Stomach (tissue), 9 donors: ENCODE results near the gene CFAP100. TPM values are rescaled to one million over a fixed set of nuclear protein-coding genes. Genes with fewer than 3 reads are reported as not detected.

Experiments
- DNase-seq, 2 donors: peaks; one replicate each; pipeline versions ENCODE4 v3.0.0 to v3.0.0-alpha.2; 2013 to 2019
- H3K27ac ChIP-seq, 5 donors: fragments of 200-600 bp in 4 of 5; sonication (generic) in 4 of 5; one replicate each; pipeline ENCODE4 v1.5.1; 2013 to 2019; ENCODE audit warnings: mild to moderate bottlenecking in 1 of 5, moderate library complexity in 1 of 5
- H3K27me3 ChIP-seq, 3 donors: fragments of 200-600 bp; sonication (generic); one replicate each; pipeline ENCODE4 v1.5.1; 2017 to 2019; ENCODE audit warnings: mixed run types in 1 of 3
- H3K36me3 ChIP-seq, 4 donors: fragments of 200-600 bp; sonication (generic); 1 replicate in 3 of 4; 2 replicates in 1 of 4; pipeline ENCODE4 v1.5.1; 2016 to 2019
- H3K4me1 ChIP-seq, 4 donors: fragments of 200-600 bp; sonication (generic); one replicate each; pipeline ENCODE4 v1.5.1; 2016 to 2019
- H3K4me3 ChIP-seq, 4 donors: fragments of 200-600 bp; sonication (generic) in 3 of 4; one replicate each; pipeline ENCODE4 v1.5.1; 2016 to 2019; ENCODE audit warnings: mild to moderate bottlenecking in 1 of 4
- H3K9me3 ChIP-seq, 4 donors: fragments of 200-600 bp; sonication (generic); one replicate each; pipeline ENCODE4 v1.5.1; 2016 to 2019
- CTCF ChIP-seq, 7 experiments: fragments of 450-650 bp in 4 of 7; fragments of 200-600 bp in 3 of 7; sonication (generic) in 3 of 7; IDR thresholded peaks; one replicate each; pipeline ENCODE4 v1.5.1; 2016 to 2019; ENCODE audit warnings: antibody characterized with exemption in 7 of 7, control low read depth in 2 of 7, mild to moderate bottlenecking in 1 of 7
- EP300 ChIP-seq: sonication (generic); formaldehyde crosslinking; IDR thresholded peaks from one replicate; pipeline ENCODE4 v1.6.1; 2017; ENCODE audit warnings: antibody characterized with exemption
- POLR2A ChIP-seq, 4 donors: fragments of 450-650 bp; IDR thresholded peaks; one replicate each; pipeline ENCODE4 v1.6.1; 2016; ENCODE audit warnings: antibody characterized with exemption in 4 of 4, control low read depth in 2 of 4, mild to moderate bottlenecking in 1 of 4, moderate library complexity in 1 of 4
- POLR2AphosphoS5 ChIP-seq, 3 donors: sonication (generic); formaldehyde crosslinking; IDR thresholded peaks; one replicate each; pipeline ENCODE4 v1.6.1; 2016; ENCODE audit warnings: antibody characterized with exemption in 3 of 3
- WGBS, 5 donors: extraction: QIAGEN DNeasy Blood & Tissue Kit in 3 of 5; methylation state at CpG; one replicate each; pipeline versions ENCODE4 v1.1.5 to v1.1.7; 2013 to 2018; 5-methylcytosine and 5-hydroxymethylcytosine counted together
- intact Hi-C: fragments of 100-400 bp; cut with DNase I; formaldehyde crosslinking; loops from one replicate; pipeline ENCODE4 v1.15.1; 2023; ENCODE audit warnings: low total_unique reads
- polyA plus RNA-seq, 3 donors: library from polyadenylated mRNA; stranded (reverse); fragments of 200-250 nt; gene quantifications; one replicate each; pipeline ENCODE4 v1.2.3, GENCODE V29; 2013
- total RNA-seq, 5 donors: library from RNA; depleted of rRNA; stranded (reverse); fragments of >200 nt; gene quantifications; one replicate each; pipeline versions ENCODE4 v1.1.0 to v1.2.3, GENCODE V29; 2014 to 2016
- donor health status: healthy with polysubstance abuse.
- donor health status: Bipolar disorder and iron deficiency.
- donor health status: healthy.

CFAP100 gene
- total and polyA plus RNA-seq, 8 donors: not detected

DNA sequence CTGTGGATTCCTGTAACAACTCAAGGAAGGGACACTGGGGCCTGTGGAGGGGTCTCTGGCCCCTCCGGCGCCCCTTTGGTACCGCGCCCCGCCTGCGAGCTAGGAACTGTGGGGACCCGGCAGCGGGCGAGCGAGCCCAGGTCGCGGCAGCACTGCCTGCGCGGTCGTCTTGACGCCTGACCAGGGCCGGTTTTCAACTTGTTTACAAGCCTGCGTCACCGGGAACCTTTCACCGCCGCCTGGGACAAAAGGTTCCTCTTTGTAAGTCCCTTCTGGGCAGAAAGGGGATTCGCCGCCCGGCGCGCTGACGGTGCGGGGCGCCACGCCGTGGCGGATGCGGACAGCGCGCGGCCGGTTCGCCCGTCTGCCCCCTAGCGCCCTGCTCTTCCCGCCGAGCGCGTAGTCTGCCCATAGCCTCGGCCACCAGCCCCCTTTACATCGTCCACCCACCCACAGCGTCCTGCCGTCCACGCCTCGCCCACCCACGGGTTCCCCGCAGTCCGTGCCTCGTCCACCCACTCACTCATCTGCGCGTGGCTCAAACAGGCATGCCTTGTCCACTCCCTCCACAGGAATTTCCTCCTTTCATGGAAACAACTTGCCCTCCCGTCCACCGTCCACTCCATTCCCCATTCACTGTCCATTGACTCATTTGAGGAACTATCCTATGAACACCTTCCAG lies 5.5 kb upstream of the CFAP100 start:
- Histone ChIP-seq H3K36me3 (no peaks in the 10 kb centered on the region), H3K9me3 (no peaks in the 10 kb centered on the region), H3K4me3 (peak overlapping the region; percentile 27 to 42 (median 36)), H3K27me3 (peaks cover 0 to 28% (median 5%) of the 10 kb centered on the region in 3 donors), H3K27ac (peak overlapping the region; percentile 34 to 90 (median 84)), H3K4me1 (peaks cover 10 to 17% (median 15%) of the 10 kb centered on the region in 4 donors)
- TF ChIP-seq POLR2A (IDR thresholded peaks at IDR 0.05) (no peak), CTCF (IDR thresholded peaks at IDR 0.05) (peak in 6 of 7 experiments; percentile 72 to 98 (median 93)), EP300 (peak; percentile 98), POLR2AphosphoS5 (IDR thresholded peaks at IDR 0.05) (peak; percentile 81 to 92 (median 91))
- 2 to 4% (median 2%) methylated on average over 25 to 58 of the region's 58 CpGs for WGBS, 5 donors
- peak; percentile 95 for DNase-seq
- intact Hi-C loops: no loop called here

GRCh38 chr3:126389794-126390146 lies 4.9 kb upstream of the CFAP100 start:
- Histone ChIP-seq H3K27ac (peak overlapping the region in 1 of 5 donors; percentile 90), H3K4me3 (peak overlapping the region in 1 of 4 donors; percentile 37), H3K4me1 (peaks cover 14 to 22% (median 19%) of the 10 kb centered on the region in 4 donors), H3K27me3 (peaks cover 0 to 34% (median 10%) of the 10 kb centered on the region in 3 donors), H3K9me3 (no peaks in the 10 kb centered on the region), H3K36me3 (no peaks in the 10 kb centered on the region)
- WGBS, 5 donors: 57 to 68% (median 61%) methylated on average over 17 of the region's 17 CpGs
- intact Hi-C loops: loop anchor here (5.0 to 10.0 kb wide), 2 partner anchors 132 to 265 kb away; no protein-coding TSS in a partner anchor
- TF ChIP-seq CTCF (IDR thresholded peaks at IDR 0.05) (no peak), EP300 (no peak), POLR2A (IDR thresholded peaks at IDR 0.05) (no peak), POLR2AphosphoS5 (IDR thresholded peaks at IDR 0.05) (no peak)
- DNase-seq: peak in 1 of 2 donors; percentile 24

DNA sequence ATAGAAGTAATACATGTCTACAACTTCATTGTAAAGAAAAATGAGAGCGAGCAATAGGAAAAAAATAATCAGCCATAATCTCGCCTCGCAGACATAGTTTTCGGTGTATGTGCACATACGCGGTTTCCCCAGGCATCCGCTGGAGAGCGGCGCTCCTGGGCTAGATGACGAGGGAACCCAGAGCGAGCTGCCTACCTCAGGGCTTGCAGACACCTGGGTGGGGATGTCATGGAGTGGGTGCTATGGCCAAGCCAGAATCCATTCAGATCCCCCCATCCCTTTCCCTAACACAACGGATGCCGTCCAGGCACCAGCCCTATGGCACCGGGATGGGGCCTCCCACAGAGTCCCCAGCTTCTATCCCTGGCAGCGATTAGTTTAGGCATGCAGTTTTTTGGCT lies 4.5 kb upstream of the CFAP100 start:
- DNase-seq: peak in 1 of 2 donors; percentile 19
- TF ChIP-seq EP300 (no peak), CTCF (IDR thresholded peaks at IDR 0.05) (no peak), POLR2AphosphoS5 (IDR thresholded peaks at IDR 0.05) (no peak), POLR2A (IDR thresholded peaks at IDR 0.05) (no peak)

GRCh38 chr3:126390751-126391150 lies 4.0 kb upstream of the CFAP100 start:
- peaks cover 0 to 43% (median 19%) of the 10 kb centered on the region in 3 donors for H3K27me3 ChIP-seq
- no peak overlapping the region for H3K27ac ChIP-seq
- intact Hi-C loops: loop anchor here (5.0 to 10.0 kb wide), 2 partner anchors 133 to 266 kb away; no protein-coding TSS in a partner anchor
- H3K9me3 ChIP-seq: no peaks in the 10 kb centered on the region
- H3K4me1 ChIP-seq: peaks cover 16 to 26% (median 22%) of the 10 kb centered on the region in 4 donors
- H3K36me3 ChIP-seq: no peaks in the 10 kb centered on the region
- TF ChIP-seq POLR2AphosphoS5 (IDR thresholded peaks at IDR 0.05) (no peak), POLR2A (IDR thresholded peaks at IDR 0.05) (no peak), CTCF (IDR thresholded peaks at IDR 0.05) (no peak)
- H3K4me3 ChIP-seq: no peak overlapping the region
- peak in 1 of 2 donors; percentile 24 for DNase-seq
- WGBS, 5 donors: 53 to 72% (median 70%) methylated on average over 4 of the region's 4 CpGs

More for the DNA sequence above, 4.5 kb upstream of the CFAP100 start:
- Histone ChIP-seq H3K4me3 (no peak overlapping the region), H3K36me3 (no peaks in the 10 kb centered on the region), H3K27ac (peak overlapping the region in 1 of 5 donors; percentile 90), H3K27me3 (peaks cover 0 to 38% (median 14%) of the 10 kb centered on the region in 3 donors), H3K9me3 (no peaks in the 10 kb centered on the region), H3K4me1 (peaks cover 16 to 26% (median 22%) of the 10 kb centered on the region in 4 donors)
- WGBS, 5 donors: 83 to 92% (median 89%) methylated on average over 15 of the region's 15 CpGs
- intact Hi-C loops: loop anchor here (5.0 to 10.0 kb wide), 2 partner anchors 133 to 265 kb away; no protein-coding TSS in a partner anchor
